ENCODE results near the gene CCDC192. TPM values are rescaled to one million over a fixed set of nuclear protein-coding genes. Genes with fewer than 3 reads are reported as not detected.

The CCDC192 gene
- total RNA-seq, 1 donor from 2014 or later, result not detected

- Histone ChIP-seq H3F3A (ENCODE audit: low read depth) (no peaks in the 10 kb centered on the region), H4K20me1 (ENCODE audit: low read depth) (no peaks in the 10 kb centered on the region), H2AFZ (replicated peaks) (no peak overlapping the region), H3K4me3 (no peak overlapping the region), H3K4me2 (no peak overlapping the region), H3K27me3 (no peaks in the 10 kb centered on the region), H3K9ac (no peak overlapping the region), H3K9me3 (ENCODE audit: low read depth) (no peaks in the 10 kb centered on the region), H3K27ac (no peak overlapping the region), H3K79me2 (ENCODE audit: low read depth) (no peaks in the 10 kb centered on the region), H3K4me1 (peaks cover 14% of the 10 kb centered on the region), H3K36me3 (no peaks in the 10 kb centered on the region)
- Mint-ChIP-seq H3K4me3 (no peak overlapping the region), H3K9me3 (peaks cover 7% of the 10 kb centered on the region), H3K4me1 (peaks cover 13% of the 10 kb centered on the region), H3K27me3 (ENCODE audit: insufficient read depth, low read depth) (peaks cover 5% of the 10 kb centered on the region), H3K36me3 (no peaks in the 10 kb centered on the region), H3K27ac (no peak overlapping the region)
- TF ChIP-seq CTCF (IDR thresholded peaks at IDR 0.05) (no peak), EZH2 (IDR thresholded peaks at IDR 0.05) (no peak), EZH2phosphoT487 (IDR thresholded peaks at IDR 0.05) (no peak)
- DNase-seq (ENCODE audit: low spot score), result no peak
Measured at GRCh38 chr5:127830829-127831598, 127.8 kb downstream of the CCDC192 start.

- no peak overlapping the region for H2AFZ ChIP-seq (replicated peaks)
Measured at GRCh38 chr5:127832067-127832466, 128.9 kb downstream of the CCDC192 start.

GRCh38 chr5:127834094-127834531, 130.9 kb downstream of the CCDC192 start:
- Histone ChIP-seq H4K20me1 (ENCODE audit: low read depth) (no peaks in the 10 kb centered on the region), H3F3A (ENCODE audit: low read depth) (no peaks in the 10 kb centered on the region), H2AFZ (replicated peaks) (no peak overlapping the region), H3K9ac (no peak overlapping the region), H3K4me1 (peaks cover 22% of the 10 kb centered on the region), H3K9me3 (ENCODE audit: low read depth) (no peaks in the 10 kb centered on the region), H3K79me2 (ENCODE audit: low read depth) (no peaks in the 10 kb centered on the region), H3K27me3 (no peaks in the 10 kb centered on the region), H3K27ac (no peak overlapping the region), H3K4me2 (peak overlapping the region; percentile 64), H3K36me3 (no peaks in the 10 kb centered on the region), H3K4me3 (no peak overlapping the region)
- no peak for DNase-seq (ENCODE audit: low spot score)
- Mint-ChIP-seq H3K36me3 (no peaks in the 10 kb centered on the region), H3K27ac (peak overlapping the region; percentile 3), H3K4me1 (peaks cover 18% of the 10 kb centered on the region), H3K4me3 (no peak overlapping the region), H3K9me3 (peaks cover 13% of the 10 kb centered on the region), H3K27me3 (ENCODE audit: insufficient read depth, low read depth) (peaks cover 5% of the 10 kb centered on the region)
- TF ChIP-seq EZH2 (IDR thresholded peaks at IDR 0.05) (no peak), CTCF (IDR thresholded peaks at IDR 0.05) (no peak), EZH2phosphoT487 (IDR thresholded peaks at IDR 0.05) (no peak)

More at GRCh38 chr5:127832067-127832466, 128.9 kb downstream of the CCDC192 start:
- no peak overlapping the region for H3K9ac ChIP-seq
- H3K36me3 ChIP-seq, result no peaks in the 10 kb centered on the region
- no peak overlapping the region for H3K4me3 ChIP-seq
- H3F3A ChIP-seq (ENCODE audit: low read depth), result no peaks in the 10 kb centered on the region
- no peak overlapping the region for H3K4me3 Mint-ChIP-seq
- H3K36me3 Mint-ChIP-seq, result no peaks in the 10 kb centered on the region
- no peak overlapping the region for H3K27ac Mint-ChIP-seq
- peaks cover 5% of the 10 kb centered on the region for H3K27me3 Mint-ChIP-seq (ENCODE audit: insufficient read depth, low read depth)
- H3K9me3 ChIP-seq (ENCODE audit: low read depth), result no peaks in the 10 kb centered on the region
- H3K4me1 Mint-ChIP-seq, result peaks cover 13% of the 10 kb centered on the region
- no peaks in the 10 kb centered on the region for H3K79me2 ChIP-seq (ENCODE audit: low read depth)
- DNase-seq (ENCODE audit: low spot score), result no peak
- H3K27me3 ChIP-seq, result no peaks in the 10 kb centered on the region
- H3K9me3 Mint-ChIP-seq, result peaks cover 10% of the 10 kb centered on the region
- no peaks in the 10 kb centered on the region for H4K20me1 ChIP-seq (ENCODE audit: low read depth)
- no peak for TF ChIP-seq EZH2phosphoT487 (IDR thresholded peaks at IDR 0.05)
- TF ChIP-seq CTCF (IDR thresholded peaks at IDR 0.05), result no peak
- no peak for TF ChIP-seq EZH2 (IDR thresholded peaks at IDR 0.05)
- H3K4me2 ChIP-seq, result no peak overlapping the region
- H3K4me1 ChIP-seq, result peaks cover 14% of the 10 kb centered on the region
- no peak overlapping the region for H3K27ac ChIP-seq
